ENCODE measurements around the gene SSBP3. TPM values are rescaled to one million over a fixed set of nuclear protein-coding genes. Genes with fewer than 3 reads are reported as not detected.
"Not testable (repeated sequence)": the region's sequence is repeated elsewhere in the genome, so short reads cannot be mapped to it uniquely, and the experiment has no call there.

SSBP3 gene
- total and polyA plus RNA-seq, 5 experiments from 2014 or later: 16.1 to 93.8 (median 19.8) TPM

- DNase-seq (peak in 4 of 10 donors; percentile 20 to 34 (median 26)), ATAC-seq (peak; percentile 17 to 28)
- Mint-ChIP-seq H3K4me1 (peaks cover 51 to 99% (median 91%) of the 10 kb centered on the region in 4 donors), H3K36me3 (peaks cover 0 to 17% (median 4%) of the 10 kb centered on the region in 3 donors), H3K27me3 (no peaks in the 10 kb centered on the region), H3K27ac (peak overlapping the region; percentile 93 to 99 (median 96)), H3K4me3 (peak overlapping the region; percentile 78 to 94 (median 92)), H3K9me3 (no peaks in the 10 kb centered on the region)
- POLR2A ChIA-PET: interaction anchor here (0.8 to 1.9 kb wide), 6 partner anchors 11 to 133 kb away, joined by 3 to 6 read pairs (median 4); partner anchors contain the start of gene SSBP3
Observed at GRCh38 chr1:54355931-54356679, 50.1 kb downstream of the SSBP3 start.

GRCh38 chr1:54354899-54355298, 51.3 kb downstream of the SSBP3 start:
- ATAC-seq (no peak), DNase-seq (no peak)
- H3K27ac Mint-ChIP-seq: peak overlapping the region in 9 of 10 donors; percentile 60 to 98 (median 95)
- no peaks in the 10 kb centered on the region for H3K9me3 Mint-ChIP-seq
- peaks cover 0 to 16% (median 4%) of the 10 kb centered on the region in 3 donors for H3K36me3 Mint-ChIP-seq
- peaks cover 53 to 100% (median 89%) of the 10 kb centered on the region in 4 donors for H3K4me1 Mint-ChIP-seq
- POLR2A ChIA-PET: interaction anchor here (1.7 kb wide), 1 partner anchor 135 kb away, joined by 6 read pairs; no protein-coding TSS in a partner anchor
- peak overlapping the region; percentile 60 to 93 (median 89) for H3K4me3 Mint-ChIP-seq
- H3K27me3 Mint-ChIP-seq: no peaks in the 10 kb centered on the region

GRCh38 chr1:54353959-54354358, 52.2 kb downstream of the SSBP3 start:
- peak overlapping the region in 7 of 10 donors; percentile 12 to 93 (median 62) for H3K4me3 Mint-ChIP-seq
- H3K4me1 Mint-ChIP-seq: peaks cover 55 to 100% (median 90%) of the 10 kb centered on the region in 4 donors
- no peak for DNase-seq
- POLR2A ChIA-PET: no interaction called here
- no peak for ATAC-seq
- H3K27me3 Mint-ChIP-seq: no peaks in the 10 kb centered on the region
- no peaks in the 10 kb centered on the region for H3K9me3 Mint-ChIP-seq
- peak overlapping the region; percentile 50 to 98 (median 82) for H3K27ac Mint-ChIP-seq
- peaks cover 0 to 13% (median 2%) of the 10 kb centered on the region in 3 donors for H3K36me3 Mint-ChIP-seq

GRCh38 chr1:54352755-54353154, 53.4 kb downstream of the SSBP3 start:
- DNase-seq (no peak), ATAC-seq (no peak)
- POLR2A ChIA-PET: interaction anchor here (1.0 kb wide), 1 partner anchor 13 kb away, joined by 3 read pairs; no protein-coding TSS in a partner anchor

GRCh38 chr1:54350360-54350759, 55.8 kb downstream of the SSBP3 start:
- POLR2A ChIA-PET: no interaction called here
- H3K4me1 Mint-ChIP-seq: peaks cover 40 to 91% (median 75%) of the 10 kb centered on the region in 4 donors
- H3K36me3 Mint-ChIP-seq: peaks cover 0 to 8% (median 0%) of the 10 kb centered on the region in 3 donors
- peak overlapping the region; percentile 9 to 79 (median 56) for H3K27ac Mint-ChIP-seq
- H3K4me3 Mint-ChIP-seq: no peak overlapping the region
- no peaks in the 10 kb centered on the region for H3K27me3 Mint-ChIP-seq
- no peaks in the 10 kb centered on the region for H3K9me3 Mint-ChIP-seq
- DNase-seq: no peak
- no peak for ATAC-seq

More at GRCh38 chr1:54352755-54353154, 53.4 kb downstream of the SSBP3 start:
- no peaks in the 10 kb centered on the region for H3K9me3 Mint-ChIP-seq
- peaks cover 0 to 6% (median 0%) of the 10 kb centered on the region in 3 donors for H3K36me3 Mint-ChIP-seq
- peak overlapping the region in 8 of 10 donors; percentile 58 to 91 (median 81) for H3K27ac Mint-ChIP-seq
- peaks cover 59 to 100% (median 88%) of the 10 kb centered on the region in 4 donors for H3K4me1 Mint-ChIP-seq
- no peaks in the 10 kb centered on the region for H3K27me3 Mint-ChIP-seq
- H3K4me3 Mint-ChIP-seq: peak overlapping the region in 5 of 10 donors; percentile 10 to 47 (median 24)

GRCh38 chr1:54348700-54349021, 57.5 kb downstream of the SSBP3 start:
- Mint-ChIP-seq H3K27me3 (no peaks in the 10 kb centered on the region), H3K4me1 (peaks cover 37 to 88% (median 71%) of the 10 kb centered on the region in 4 donors), H3K36me3 (peaks cover 0 to 19% (median 0%) of the 10 kb centered on the region in 3 donors), H3K9me3 (no peaks in the 10 kb centered on the region), H3K27ac (peak overlapping the region in 9 of 10 donors; percentile 16 to 81 (median 51)), H3K4me3 (peak overlapping the region in 2 of 10 donors; percentile 9 to 38)
- no peak for DNase-seq
- no peak for ATAC-seq
- POLR2A ChIA-PET: interaction anchor here (1.3 kb wide), 1 partner anchor 57 kb away, joined by 3 read pairs; no protein-coding TSS in a partner anchor

GRCh38 chr1:54347955-54348699, 58.1 kb downstream of the SSBP3 start:
- Mint-ChIP-seq H3K4me1 (peaks cover 39 to 87% (median 70%) of the 10 kb centered on the region in 4 donors), H3K27me3 (no peaks in the 10 kb centered on the region), H3K4me3 (peak overlapping the region in 4 of 10 donors; percentile 4 to 52 (median 30)), H3K27ac (peak overlapping the region; percentile 31 to 86 (median 75)), H3K36me3 (peaks cover 0 to 25% (median 0%) of the 10 kb centered on the region in 3 donors), H3K9me3 (no peaks in the 10 kb centered on the region)
- peak; percentile 49 to 53 for ATAC-seq
- DNase-seq: no peak
- POLR2A ChIA-PET: interaction anchor here (1.3 kb wide), 1 partner anchor 56 kb away, joined by 3 read pairs; no protein-coding TSS in a partner anchor

GRCh38 chr1:54347261-54347954, 58.8 kb downstream of the SSBP3 start:
- H3K36me3 Mint-ChIP-seq: peaks cover 0 to 26% (median 0%) of the 10 kb centered on the region in 3 donors
- POLR2A ChIA-PET: no interaction called here
- H3K4me1 Mint-ChIP-seq: peaks cover 37 to 87% (median 70%) of the 10 kb centered on the region in 4 donors
- DNase-seq (no peak), ATAC-seq (no peak)
- peak overlapping the region in 9 of 10 donors; percentile 31 to 86 (median 68) for H3K27ac Mint-ChIP-seq
- H3K4me3 Mint-ChIP-seq: peak overlapping the region in 2 of 10 donors; percentile 51 to 52
- no peaks in the 10 kb centered on the region for H3K9me3 Mint-ChIP-seq
- H3K27me3 Mint-ChIP-seq: no peaks in the 10 kb centered on the region

- ATAC-seq, DNase-seq, H3K27me3 Mint-ChIP-seq, H3K9me3 Mint-ChIP-seq, H3K4me3 Mint-ChIP-seq: not testable (repeated sequence)
- POLR2A ChIA-PET: interaction anchor here (1.6 kb wide), 1 partner anchor 11 kb away, joined by 5 read pairs; no protein-coding TSS in a partner anchor
- Mint-ChIP-seq H3K36me3 (peaks cover 0 to 32% (median 0%) of the 10 kb centered on the region in 3 donors), H3K4me1 (peaks cover 33 to 86% (median 66%) of the 10 kb centered on the region in 4 donors), H3K27ac (peak overlapping the region in 3 of 10 donors; percentile 14 to 53 (median 36))
Observed at GRCh38 chr1:54345548-54345947, 60.6 kb downstream of the SSBP3 start.

- H3K27me3 Mint-ChIP-seq: no peaks in the 10 kb centered on the region
- no peak for ATAC-seq
- H3K4me3 Mint-ChIP-seq: no peak overlapping the region
- H3K27ac Mint-ChIP-seq: peak overlapping the region in 3 of 10 donors; percentile 14 to 53 (median 36)
- no peak for DNase-seq
- POLR2A ChIA-PET: interaction anchor here (1.6 kb wide), 1 partner anchor 12 kb away, joined by 5 read pairs; no protein-coding TSS in a partner anchor
- H3K36me3 Mint-ChIP-seq: peaks cover 0 to 32% (median 0%) of the 10 kb centered on the region in 3 donors
- no peaks in the 10 kb centered on the region for H3K9me3 Mint-ChIP-seq
- H3K4me1 Mint-ChIP-seq: peaks cover 28 to 86% (median 64%) of the 10 kb centered on the region in 4 donors
Observed at GRCh38 chr1:54345116-54345515, 61.1 kb downstream of the SSBP3 start.

- POLR2A ChIA-PET: no interaction called here
- Mint-ChIP-seq H3K27ac (peak overlapping the region in 7 of 10 donors; percentile 21 to 89 (median 71)), H3K4me3 (no peak overlapping the region), H3K36me3 (peaks cover 0 to 31% (median 0%) of the 10 kb centered on the region in 3 donors), H3K4me1 (peaks cover 29 to 87% (median 62%) of the 10 kb centered on the region in 4 donors), H3K27me3 (no peaks in the 10 kb centered on the region), H3K9me3 (no peaks in the 10 kb centered on the region)
- no peak for ATAC-seq
- DNase-seq: no peak
Observed at GRCh38 chr1:54342742-54343687, 63.2 kb downstream of the SSBP3 start.

Measured in naive thymus-derived CD8-positive, alpha-beta T cell (primary cell).